HG03025 (cell line): ENCODE data around the gene AMBRA1.

Source experiments
- ATAC-seq: cut with Tn5 transposase; IDR thresholded peaks from one replicate; pipeline ENCODE4 v1.9.1; 2021; ENCODE audit warnings: mild to moderate bottlenecking, moderate library complexity; ENCODE audit not compliant: unreplicated experiment, low FRiP score

Gene AMBRA1

DNA sequence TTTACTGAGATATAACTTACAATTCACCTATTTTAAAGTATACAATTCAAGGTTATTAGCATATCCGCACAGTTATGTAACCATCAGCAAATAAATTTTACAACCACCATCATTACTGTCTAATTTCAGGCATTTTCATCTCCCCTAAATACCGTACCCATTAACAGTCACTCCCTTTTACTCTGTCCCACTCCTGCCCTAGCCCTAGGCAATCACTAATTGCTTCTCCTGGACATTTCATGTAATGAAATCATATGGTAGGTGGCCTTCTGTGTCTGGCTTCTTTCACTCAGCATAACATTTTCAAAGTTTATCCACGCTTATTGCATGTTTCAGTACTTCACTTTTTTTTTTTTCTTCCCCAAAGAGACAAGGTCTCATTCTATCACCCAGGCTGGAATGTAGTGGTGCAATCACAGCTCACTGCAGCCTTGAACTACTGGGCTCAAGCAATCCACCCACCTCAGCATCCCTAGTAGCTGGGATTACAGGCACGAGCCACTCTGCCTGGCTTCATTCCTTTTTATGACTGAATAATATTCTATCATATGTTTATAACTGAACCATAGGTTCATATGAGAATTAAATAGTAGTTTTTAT is 140.8 kb downstream of the AMBRA1 start:
- ATAC-seq: no peak

DNA sequence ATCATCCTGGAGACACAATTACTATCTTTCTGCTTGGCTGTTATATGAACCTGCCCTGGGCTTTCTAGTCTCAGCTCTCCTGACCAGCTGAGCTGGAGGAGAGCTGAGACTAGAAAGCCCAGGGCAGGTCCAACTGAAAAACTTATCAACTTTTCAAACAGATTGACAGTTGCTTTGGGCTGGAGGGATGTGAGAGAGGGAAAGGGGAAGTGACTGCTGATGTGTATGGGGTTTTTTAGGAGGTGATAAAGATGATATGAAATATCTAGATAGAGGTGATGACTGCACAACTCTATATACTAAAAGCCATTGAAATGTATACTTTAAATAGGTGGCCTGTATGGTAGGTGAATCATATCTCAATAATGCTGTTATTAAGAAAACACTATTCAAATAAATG is 142.1 kb downstream of the AMBRA1 start:
- no peak for ATAC-seq

DNA sequence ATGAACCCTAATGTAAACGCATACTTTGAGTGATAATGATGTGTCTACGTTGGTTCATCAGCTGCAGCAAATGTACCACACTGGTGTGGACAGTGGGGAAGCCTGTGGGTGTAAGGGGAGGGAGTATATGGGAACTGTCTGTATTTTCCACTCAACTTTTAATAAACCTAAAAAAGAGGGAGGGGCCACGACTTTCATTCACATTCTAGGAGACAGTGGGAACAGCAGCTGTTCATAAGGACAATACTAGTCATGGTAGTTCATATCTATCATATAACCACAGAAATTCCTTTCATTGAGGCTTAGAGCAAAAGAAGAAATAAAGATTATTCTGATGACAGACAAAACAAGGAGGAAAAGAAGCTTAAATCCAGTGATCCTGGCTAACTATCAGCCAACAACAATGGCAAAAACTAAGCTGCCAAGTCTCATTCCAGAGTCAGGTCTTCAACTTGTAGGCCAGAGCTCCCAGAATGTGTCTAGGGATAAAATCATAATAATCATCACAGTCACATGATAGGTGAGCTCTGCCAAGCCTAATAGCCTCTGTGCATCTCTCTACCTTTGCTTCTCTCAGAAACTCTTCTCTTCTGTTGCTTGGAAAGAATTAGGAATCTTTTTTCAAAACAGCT is 142.9 kb downstream of the AMBRA1 start:
- ATAC-seq: no peak

DNA sequence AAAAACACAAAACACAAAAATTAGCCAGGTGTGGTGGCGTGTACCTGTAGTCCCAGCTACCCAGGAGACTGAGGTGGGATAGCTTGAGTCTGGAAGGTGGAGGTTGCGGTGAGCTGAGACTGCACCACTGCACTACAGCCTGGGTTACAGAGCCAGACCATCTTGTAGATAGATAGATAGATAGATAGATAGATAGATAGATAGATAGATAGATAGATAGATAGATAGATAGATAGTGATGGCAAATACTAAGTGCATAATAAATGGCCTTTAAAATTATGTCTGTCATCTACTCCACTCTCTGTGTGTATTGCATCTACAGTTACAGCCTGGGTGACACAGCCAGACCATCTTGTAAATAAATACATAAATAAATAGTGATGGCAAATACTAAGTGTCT is 146.3 kb downstream of the AMBRA1 start:
- ATAC-seq: no peak

DNA sequence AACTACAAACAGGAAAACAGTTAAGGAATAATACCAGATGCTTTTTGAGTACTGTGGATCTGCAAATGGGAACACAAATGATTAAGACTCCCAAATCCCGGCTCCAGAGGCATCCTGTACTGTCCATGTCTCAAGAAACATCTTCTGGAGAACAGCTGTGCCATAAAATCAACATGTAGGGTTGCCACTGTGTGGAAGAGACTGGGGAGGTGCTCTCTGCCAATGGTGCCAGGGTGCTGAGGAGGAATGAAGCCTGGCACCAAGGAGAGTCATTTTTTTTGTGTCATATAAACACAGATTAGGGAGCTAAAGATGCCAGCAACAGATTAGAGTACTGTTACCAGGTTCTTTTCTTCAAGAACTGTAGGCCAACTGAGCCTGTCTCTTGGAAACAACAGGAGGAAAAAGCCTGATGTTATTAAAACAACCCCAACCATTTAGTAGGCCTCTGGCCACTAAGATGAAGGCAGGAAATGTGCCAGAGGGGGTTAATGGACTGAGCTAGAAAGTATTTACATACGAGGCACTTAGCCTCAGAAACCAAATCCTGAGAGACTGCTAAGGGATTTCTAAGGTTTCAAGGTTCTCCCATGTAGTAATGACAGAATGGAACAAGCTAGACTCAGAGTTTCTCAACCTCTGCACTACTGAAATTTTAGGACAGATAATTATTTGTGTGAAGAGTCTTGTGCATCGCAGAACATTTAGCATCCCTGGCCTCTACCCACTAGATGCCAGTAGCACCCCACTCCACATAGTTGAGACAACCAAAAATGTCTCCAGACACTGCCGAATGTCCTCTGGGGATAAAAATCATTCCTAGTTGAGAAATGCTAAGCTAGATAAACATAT is 147.7 kb downstream of the AMBRA1 start:
- no peak for ATAC-seq

- no peak for ATAC-seq
Observed at GRCh38 chr11:46445192-46445919, 148.5 kb downstream of the AMBRA1 start.

DNA sequence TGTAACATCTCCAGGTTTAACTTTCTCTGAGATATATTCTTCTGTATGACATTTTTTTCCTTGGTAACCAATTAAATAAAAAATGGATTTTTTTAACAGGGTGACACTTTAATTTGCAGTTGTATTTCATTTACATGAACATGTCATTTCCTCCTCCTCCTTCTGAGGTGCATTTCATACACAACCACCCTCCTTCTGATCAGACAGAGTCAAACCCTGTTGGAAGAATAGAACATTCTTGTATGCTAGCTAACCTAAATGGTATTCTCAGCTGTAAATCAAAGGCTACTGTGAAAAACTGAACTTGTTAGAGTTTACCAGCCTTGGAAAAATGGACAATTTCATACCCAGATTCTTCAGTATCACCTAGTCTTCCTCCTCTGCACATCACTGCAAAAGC is 149.5 kb downstream of the AMBRA1 start:
- ATAC-seq: no peak

GRCh38 chr11:46438211-46438610 is 155.6 kb downstream of the AMBRA1 start:
- ATAC-seq: no peak

DNA sequence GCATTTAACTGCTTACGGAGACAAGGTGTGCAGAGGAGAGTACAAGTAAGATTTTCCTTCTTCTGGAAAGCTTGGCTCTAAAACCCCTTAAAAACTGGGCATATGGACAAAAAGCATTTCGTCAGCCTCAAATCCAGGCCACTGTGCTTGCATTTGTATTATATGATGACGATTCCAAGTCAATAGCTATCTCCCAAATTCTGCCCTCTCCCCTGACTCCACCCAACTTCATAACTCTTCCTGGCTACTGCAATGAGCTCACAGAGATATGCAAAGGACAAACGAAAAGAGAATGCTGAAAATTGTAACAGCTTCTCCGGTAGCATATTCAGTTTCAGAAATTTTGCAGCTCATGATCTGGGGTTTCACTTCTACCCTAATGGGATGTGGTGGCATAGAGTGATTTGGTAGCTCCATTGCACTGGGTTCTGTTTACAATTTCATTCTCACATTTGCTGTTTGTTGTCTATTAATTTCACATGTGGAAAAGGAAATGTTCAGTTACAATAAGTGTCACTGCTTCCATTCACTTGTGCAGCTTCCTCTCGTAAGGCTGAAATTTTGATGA is 156.6 kb downstream of the AMBRA1 start:
- ATAC-seq: no peak

GRCh38 chr11:46436113-46436512 is 157.7 kb downstream of the AMBRA1 start:
- no peak for ATAC-seq

DNA sequence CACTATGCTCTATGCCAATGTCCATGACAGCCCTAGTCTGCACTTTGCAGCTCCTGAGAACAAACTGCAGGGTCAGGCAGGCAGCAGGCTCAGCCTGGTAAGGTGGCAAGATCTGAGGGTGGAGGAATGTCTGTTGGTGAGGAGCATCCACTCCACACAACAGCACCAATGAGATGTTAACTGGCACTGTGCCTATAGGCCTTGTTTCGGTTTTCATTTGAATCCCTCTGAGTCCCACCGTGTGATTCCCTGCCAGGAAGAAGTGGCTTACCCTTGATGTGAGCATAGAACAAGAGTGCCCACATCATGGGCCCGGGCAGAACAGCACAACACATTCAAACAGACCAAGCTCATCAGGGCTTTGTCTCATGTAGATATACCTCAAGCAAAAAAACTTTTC is 158.1 kb downstream of the AMBRA1 start:
- no peak for ATAC-seq

- no peak for ATAC-seq
Observed at GRCh38 chr11:46431211-46431610, 162.6 kb downstream of the AMBRA1 start.

GRCh38 chr11:46429717-46430116 is 164.1 kb downstream of the AMBRA1 start:
- no peak for ATAC-seq

GRCh38 chr11:46427364-46427763 is 166.5 kb downstream of the AMBRA1 start:
- ATAC-seq: no peak

- no peak for ATAC-seq
Observed at GRCh38 chr11:46426233-46426991, 167.4 kb downstream of the AMBRA1 start.

DNA sequence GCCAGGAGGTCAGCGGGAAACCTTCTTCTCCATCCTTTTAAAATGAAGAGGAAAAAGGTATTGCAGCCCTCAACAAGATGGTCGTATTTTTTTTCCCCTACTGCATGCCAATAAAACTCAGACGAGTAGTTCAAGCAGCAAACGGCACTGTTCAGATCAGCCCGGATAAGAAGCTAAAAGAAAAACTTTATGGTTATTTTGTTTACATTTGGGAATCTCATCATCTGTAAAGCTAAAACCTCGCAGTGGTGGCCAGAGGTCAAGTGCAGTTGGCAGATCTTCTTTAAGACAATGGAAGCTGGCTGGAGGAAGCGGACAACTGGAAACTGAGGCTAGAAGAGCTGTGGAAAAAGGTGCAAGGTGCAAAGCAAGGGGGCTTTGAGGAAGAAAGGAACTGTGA is 171.2 kb downstream of the AMBRA1 start:
- no peak for ATAC-seq

- ATAC-seq: no peak
Observed at GRCh38 chr11:46421257-46421880, 172.5 kb downstream of the AMBRA1 start.

DNA sequence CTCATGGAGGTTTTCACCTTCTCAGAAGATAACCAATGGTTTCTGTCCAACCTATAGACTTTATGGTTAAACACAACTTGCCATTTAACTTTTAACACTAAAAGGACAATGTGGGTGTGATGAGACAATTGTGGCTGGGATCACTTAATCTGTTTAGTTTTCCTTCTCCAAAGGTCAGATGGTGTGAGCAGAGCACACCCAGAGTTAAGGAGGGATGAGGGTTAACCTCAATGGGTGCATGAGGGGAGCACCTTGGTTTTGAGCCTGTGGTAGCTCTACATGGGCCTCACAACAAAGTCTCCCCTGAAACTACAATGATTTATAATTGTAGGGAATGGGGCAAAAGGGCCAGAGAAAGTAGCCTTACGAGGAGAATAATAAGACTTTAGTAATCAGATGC is 173.3 kb downstream of the AMBRA1 start:
- ATAC-seq: no peak

GRCh38 chr11:46418751-46419150 is 175.1 kb downstream of the AMBRA1 start:
- no peak for ATAC-seq

GRCh38 chr11:46417711-46418110 is 176.1 kb downstream of the AMBRA1 start:
- no peak for ATAC-seq
